Stomach (tissue), 19 donors: Measurements from ENCODE around the gene MAPKAPK3. TPM values are rescaled to one million over a fixed set of nuclear protein-coding genes. Genes with fewer than 3 reads are reported as not detected.
A peak's percentile ranks its signal among the peaks of the same experiment; 100 is the strongest.

Source experiments
- DNase-seq, 2 donors: peaks; one replicate each; pipeline versions ENCODE4 v3.0.0 to v3.0.0-alpha.2; 2013 to 2019
- H3K27ac ChIP-seq, 5 donors: fragments of 200-600 bp in 4 of 5; sonication (generic) in 4 of 5; one replicate each; pipeline ENCODE4 v1.5.1; 2013 to 2019; ENCODE audit warnings: mild to moderate bottlenecking in 1 of 5, moderate library complexity in 1 of 5
- H3K27me3 ChIP-seq, 3 donors: fragments of 200-600 bp; sonication (generic); one replicate each; pipeline ENCODE4 v1.5.1; 2017 to 2019; ENCODE audit warnings: mixed run types in 1 of 3
- H3K36me3 ChIP-seq, 4 donors: fragments of 200-600 bp; sonication (generic); 1 replicate in 3 of 4; 2 replicates in 1 of 4; pipeline ENCODE4 v1.5.1; 2016 to 2019
- H3K4me1 ChIP-seq, 4 donors: fragments of 200-600 bp; sonication (generic); one replicate each; pipeline ENCODE4 v1.5.1; 2016 to 2019
- H3K4me3 ChIP-seq, 4 donors: fragments of 200-600 bp; sonication (generic) in 3 of 4; one replicate each; pipeline ENCODE4 v1.5.1; 2016 to 2019; ENCODE audit warnings: mild to moderate bottlenecking in 1 of 4
- H3K9me3 ChIP-seq, 4 donors: fragments of 200-600 bp; sonication (generic); one replicate each; pipeline ENCODE4 v1.5.1; 2016 to 2019
- EP300 ChIP-seq: sonication (generic); formaldehyde crosslinking; IDR thresholded peaks from one replicate; pipeline ENCODE4 v1.6.1; 2017; ENCODE audit warnings: antibody characterized with exemption
- POLR2A ChIP-seq, 4 donors: fragments of 450-650 bp; IDR thresholded peaks; one replicate each; pipeline ENCODE4 v1.6.1; 2016; ENCODE audit warnings: antibody characterized with exemption in 4 of 4, control low read depth in 2 of 4, mild to moderate bottlenecking in 1 of 4, moderate library complexity in 1 of 4
- POLR2AphosphoS5 ChIP-seq, 3 donors: sonication (generic); formaldehyde crosslinking; IDR thresholded peaks; one replicate each; pipeline ENCODE4 v1.6.1; 2016; ENCODE audit warnings: antibody characterized with exemption in 3 of 3
- WGBS, 5 donors: extraction: QIAGEN DNeasy Blood & Tissue Kit in 3 of 5; methylation state at CpG; one replicate each; pipeline versions ENCODE4 v1.1.5 to v1.1.7; 2013 to 2018; 5-methylcytosine and 5-hydroxymethylcytosine counted together
- intact Hi-C: fragments of 100-400 bp; cut with DNase I; formaldehyde crosslinking; loops from one replicate; pipeline ENCODE4 v1.15.1; 2023; ENCODE audit warnings: low total_unique reads
- long read RNA-seq, 10 donors: transcript quantifications; one replicate each; lab custom pipeline, GENCODE V29; 2026
- polyA plus RNA-seq, 3 donors: library from polyadenylated mRNA; stranded (reverse); fragments of 200-250 nt; gene quantifications; one replicate each; pipeline ENCODE4 v1.2.3, GENCODE V29; 2013
- total RNA-seq, 5 donors: library from RNA; depleted of rRNA; stranded (reverse); fragments of >200 nt; gene quantifications; one replicate each; pipeline versions ENCODE4 v1.1.0 to v1.2.3, GENCODE V29; 2014 to 2016
- TF ChIP-seq, protein P1 (sequence below), 7 experiments: fragments of 450-650 bp in 4 of 7; fragments of 200-600 bp in 3 of 7; sonication (generic) in 3 of 7; IDR thresholded peaks; one replicate each; pipeline ENCODE4 v1.5.1; 2016 to 2019; ENCODE audit warnings: antibody characterized with exemption in 7 of 7, control low read depth in 2 of 7, mild to moderate bottlenecking in 1 of 7
- donor health status: healthy with polysubstance abuse.
- donor health status: Bipolar disorder and iron deficiency.
- donor health status: healthy.

The MAPKAPK3 gene
- total RNA-seq (10 to 100 TPM; 10.3 to 50.0 (median 24.6) TPM), polyA plus RNA-seq (10 to 100 TPM; 21.5 to 41.3 (median 37.1) TPM)
- long read RNA-seq, donor 1, partial matches to known transcripts, result 0 of 2 reads
- long read RNA-seq, donor 1, other reads (novel, unspliced or antisense), result 0 of 2 reads
- long read RNA-seq, donor 2, transcript MAPKAPK3-201 (11 exons, 2,500 nt), result major isoform, 7 of 10 reads
- long read RNA-seq, donor 2, partial matches to known transcripts, result 0 of 10 reads
- long read RNA-seq, donor 2, other reads (novel, unspliced or antisense), result 0 of 10 reads
- long read RNA-seq, donor 3, partial matches to known transcripts, result 0 of 3 reads
- long read RNA-seq, donor 3, other reads (novel, unspliced or antisense), result 0 of 3 reads
- long read RNA-seq, donor 4, result 0 reads
- long read RNA-seq, donor 5, transcript MAPKAPK3-201 (11 exons, 2,500 nt), result major isoform, 5 of 8 reads
- long read RNA-seq, donor 5, partial matches to known transcripts, result 0 of 8 reads
- long read RNA-seq, donor 5, other reads (novel, unspliced or antisense), result 0 of 8 reads
- long read RNA-seq, donor 6, result 0 reads
- long read RNA-seq, donor 7, transcript MAPKAPK3-201 (11 exons, 2,500 nt), result major isoform, 6 of 10 reads
- long read RNA-seq, donor 7, partial matches to known transcripts, result 0 of 10 reads
- long read RNA-seq, donor 7, other reads (novel, unspliced or antisense), result 0 of 10 reads
- long read RNA-seq, donor 8, transcript MAPKAPK3-201 (11 exons, 2,500 nt), result major isoform, 5 of 5 reads
- long read RNA-seq, donor 8, partial matches to known transcripts, result 0 of 5 reads
- long read RNA-seq, donor 8, other reads (novel, unspliced or antisense), result 0 of 5 reads
- long read RNA-seq, donor 9, partial matches to known transcripts, result 7 of 8 reads
- long read RNA-seq, donor 9, other reads (novel, unspliced or antisense), result 0 of 8 reads
- long read RNA-seq, donor 10, partial matches to known transcripts, result 0 of 3 reads
- long read RNA-seq, donor 10, other reads (novel, unspliced or antisense), result 0 of 3 reads

GRCh38 chr3:50617096-50617791, at the start of gene MAPKAPK3:
Gene MAPKAPK3, plus strand, starts transcription at chr3:50617151. Its CDS starts 415 bp downstream, at chr3:50617566.
- Histone ChIP-seq H3K27me3 (no peaks in the 10 kb centered on the region), H3K36me3 (peaks cover 0 to 5% (median 2%) of the 10 kb centered on the region in 4 donors), H3K27ac (peak within 1 kb of the TSS; percentile 89 to 97 (median 94)), H3K9me3 (no peaks in the 10 kb centered on the region), H3K4me1 (peaks cover 38 to 81% (median 63%) of the 10 kb centered on the region in 4 donors), H3K4me3 (peak within 1 kb of the TSS; percentile 63 to 95 (median 84))
- WGBS, 5 donors, result 0 to 1% (median 0%) methylated on average over 30 to 56 of the region's 58 CpGs
- intact Hi-C loops, result no loop called here
- TF ChIP-seq POLR2A (IDR thresholded peaks at IDR 0.05) (no peak), EP300 (no peak), POLR2AphosphoS5 (IDR thresholded peaks at IDR 0.05) (no peak)
- TF ChIP-seq, protein P1, sequence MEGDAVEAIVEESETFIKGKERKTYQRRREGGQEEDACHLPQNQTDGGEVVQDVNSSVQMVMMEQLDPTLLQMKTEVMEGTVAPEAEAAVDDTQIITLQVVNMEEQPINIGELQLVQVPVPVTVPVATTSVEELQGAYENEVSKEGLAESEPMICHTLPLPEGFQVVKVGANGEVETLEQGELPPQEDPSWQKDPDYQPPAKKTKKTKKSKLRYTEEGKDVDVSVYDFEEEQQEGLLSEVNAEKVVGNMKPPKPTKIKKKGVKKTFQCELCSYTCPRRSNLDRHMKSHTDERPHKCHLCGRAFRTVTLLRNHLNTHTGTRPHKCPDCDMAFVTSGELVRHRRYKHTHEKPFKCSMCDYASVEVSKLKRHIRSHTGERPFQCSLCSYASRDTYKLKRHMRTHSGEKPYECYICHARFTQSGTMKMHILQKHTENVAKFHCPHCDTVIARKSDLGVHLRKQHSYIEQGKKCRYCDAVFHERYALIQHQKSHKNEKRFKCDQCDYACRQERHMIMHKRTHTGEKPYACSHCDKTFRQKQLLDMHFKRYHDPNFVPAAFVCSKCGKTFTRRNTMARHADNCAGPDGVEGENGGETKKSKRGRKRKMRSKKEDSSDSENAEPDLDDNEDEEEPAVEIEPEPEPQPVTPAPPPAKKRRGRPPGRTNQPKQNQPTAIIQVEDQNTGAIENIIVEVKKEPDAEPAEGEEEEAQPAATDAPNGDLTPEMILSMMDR (IDR thresholded peaks at IDR 0.05), result no peak
- peak; percentile 57 to 85 for DNase-seq

DNA sequence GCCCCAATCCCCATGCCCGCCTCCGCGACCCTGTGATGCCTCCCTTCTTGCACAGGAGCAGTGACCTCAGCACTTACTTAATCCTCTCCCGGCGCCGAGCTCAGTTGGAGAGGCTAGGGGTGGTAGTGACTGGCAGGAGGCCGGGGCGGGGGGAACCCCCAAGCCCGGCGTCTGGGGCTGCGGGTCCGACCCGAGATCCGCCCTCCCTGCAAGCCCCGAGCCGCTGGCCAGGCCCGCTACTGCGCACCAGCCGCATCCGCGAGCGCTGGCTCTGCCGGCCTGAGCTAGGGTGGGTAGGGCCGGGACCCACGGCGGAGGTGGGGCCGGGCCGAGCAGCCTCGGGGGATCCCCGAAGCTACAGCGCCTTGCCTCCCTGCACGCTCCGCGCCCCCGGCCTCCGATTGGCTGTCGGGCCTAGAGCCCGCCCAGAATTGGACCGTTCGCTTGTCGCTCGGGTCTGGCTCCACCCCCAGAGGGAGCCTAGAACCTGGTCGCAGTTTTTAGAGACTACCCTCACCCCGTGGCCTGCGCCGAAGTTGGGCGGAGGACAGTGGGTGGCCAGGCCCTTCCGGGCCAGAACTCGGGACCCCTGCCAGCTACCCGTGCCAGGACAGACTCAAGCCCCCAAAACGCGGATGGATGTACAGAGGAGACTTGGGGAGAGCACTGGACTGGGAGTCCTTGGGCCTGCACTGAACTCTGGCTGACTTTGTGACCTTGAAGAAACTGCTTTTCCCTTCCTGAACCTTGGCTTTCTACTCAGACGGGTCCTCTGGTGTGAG, 49.4 kb upstream of the MAPKAPK3 start, which contains the start of gene C3orf18:
Gene C3orf18, minus strand, starts transcription at position 362 of the 782 bp plus-strand sequence. CDS start 2,048 bp downstream, outside the sequence.
- no peaks in the 10 kb centered on the region for H3K36me3 ChIP-seq
- peak; percentile 95 to 97 for DNase-seq
- H3K4me1 ChIP-seq, result peaks cover 23 to 54% (median 49%) of the 10 kb centered on the region in 4 donors
- no peaks in the 10 kb centered on the region for H3K9me3 ChIP-seq
- no peaks in the 10 kb centered on the region for H3K27me3 ChIP-seq
- TF ChIP-seq EP300 (no peak), POLR2AphosphoS5 (IDR thresholded peaks at IDR 0.05) (peak in 2 of 3 donors; percentile 32 to 45)
- TF ChIP-seq, protein P1 (IDR thresholded peaks at IDR 0.05), result peak in 1 of 7 experiments; percentile 9
- WGBS, 5 donors, result 2 to 5% (median 3%) methylated on average over 14 to 53 of the region's 53 CpGs
- peak within 1 kb of the TSS; percentile 63 to 92 (median 87) for H3K27ac ChIP-seq
- H3K4me3 ChIP-seq, result peak within 1 kb of the TSS; percentile 56 to 82 (median 74)
- intact Hi-C loops, result no loop called here

- intact Hi-C loops, result no loop called here
- H3K9me3 ChIP-seq, result no peaks in the 10 kb centered on the region
Observed at GRCh38 chr3:50568947-50569749, 47.8 kb upstream of the MAPKAPK3 start, which contains the start of gene HEMK1. Gene HEMK1, plus strand, starts transcription at chr3:50569522. Its CDS starts 1,583 bp downstream, at chr3:50571105.

More at GRCh38 chr3:50568947-50569749, 47.8 kb upstream of the MAPKAPK3 start, which contains the start of gene HEMK1:
- Histone ChIP-seq H3K27me3 (no peaks in the 10 kb centered on the region), H3K27ac (peak within 1 kb of the TSS; percentile 86 to 96 (median 92)), H3K4me1 (peaks cover 23 to 61% (median 48%) of the 10 kb centered on the region in 4 donors), H3K36me3 (peaks cover 5 to 13% (median 8%) of the 10 kb centered on the region in 4 donors), H3K4me3 (peak within 1 kb of the TSS; percentile 56 to 82 (median 74))
- DNase-seq, result peak; percentile 98 to 99
- WGBS, 5 donors, result 0 to 1% (median 0%) methylated on average over 20 to 55 of the region's 55 CpGs
- peak; percentile 74 to 94 (median 75) for TF ChIP-seq POLR2AphosphoS5 (IDR thresholded peaks at IDR 0.05)
- no peak for TF ChIP-seq POLR2A (IDR thresholded peaks at IDR 0.05)
